DOHH2 (cell line): ENCODE data around the gene CXCL8.

Source experiments
- H3F3A ChIP-seq: fragments of 200-600 bp; sonication (generic), shearing (Covaris generic); 2 replicates; pipeline ENCODE4 v1.6.0; 2016; ENCODE audit warnings: antibody characterized with exemption, mild to moderate bottlenecking; ENCODE audit not compliant: control insufficient read depth, insufficient read depth
- H3K27ac ChIP-seq: fragments of 200-600 bp; sonication (generic); 2 replicates; pipeline ENCODE4 v1.5.1; 2014; ENCODE audit warnings: low read depth, mild to moderate bottlenecking, low read length, moderate library complexity
- H3K27me3 ChIP-seq: fragments of 200-600 bp; sonication (generic); 2 replicates; pipeline ENCODE4 v1.6.1; 2014; ENCODE audit warnings: mild to moderate bottlenecking, low read length, mixed read lengths; ENCODE audit not compliant: control insufficient read depth
- H3K36me3 ChIP-seq: fragments of 200-600 bp; sonication (generic); 2 replicates; pipeline ENCODE4 v1.6.1; 2014; ENCODE audit warnings: mild to moderate bottlenecking, low read length, moderate library complexity, mixed read lengths; ENCODE audit not compliant: control insufficient read depth
- H3K4me1 ChIP-seq: fragments of 200-600 bp; sonication (generic); 2 replicates; pipeline ENCODE4 v1.6.1; 2014; ENCODE audit warnings: mild to moderate bottlenecking, low read length, mixed read lengths; ENCODE audit not compliant: control insufficient read depth
- H3K4me2 ChIP-seq: fragments of 200-600 bp; sonication (generic); 2 replicates; pipeline ENCODE4 v1.6.0; 2014; ENCODE audit warnings: mild to moderate bottlenecking, low read length, moderate library complexity
- H3K4me3 ChIP-seq: fragments of 200-600 bp; sonication (generic); 2 replicates; pipeline ENCODE4 v1.5.1; 2014; ENCODE audit warnings: mild to moderate bottlenecking, low read length, mixed read lengths
- H3K79me2 ChIP-seq: fragments of 200-600 bp; sonication (generic); 2 replicates; pipeline ENCODE4 v1.6.1; 2014; ENCODE audit warnings: mild to moderate bottlenecking, low read length, mixed read lengths; ENCODE audit not compliant: control insufficient read depth
- H3K9me2 ChIP-seq: fragments of 200-600 bp; sonication (generic); replicated peaks from 2 replicates; pipeline ENCODE4 v1.6.1; 2014; ENCODE audit warnings: mild to moderate bottlenecking, low read length, mixed read lengths; ENCODE audit not compliant: control insufficient read depth
- H3K9me3 ChIP-seq: fragments of 200-600 bp; sonication (generic); 2 replicates; pipeline ENCODE4 v1.6.1; 2014; ENCODE audit warnings: antibody characterized with exemption, low read length, mixed read lengths; ENCODE audit not compliant: control insufficient read depth, insufficient read depth
- H4K20me1 ChIP-seq: fragments of 200-600 bp; sonication (generic); 2 replicates; pipeline ENCODE4 v1.6.0; 2014; ENCODE audit warnings: low read depth, mild to moderate bottlenecking, antibody characterized with exemption, low read length, moderate library complexity; ENCODE audit not compliant: control insufficient read depth, insufficient read depth
- CTCF ChIP-seq: fragments of 200-600 bp; sonication (generic); IDR thresholded peaks from one replicate; pipeline ENCODE4 v1.5.1; 2014; ENCODE audit warnings: antibody characterized with exemption, mild to moderate bottlenecking, low read depth, low read length; ENCODE audit not compliant: poor library complexity, severe bottlenecking
- EZH2phosphoT487 ChIP-seq: fragments of 200-600 bp; sonication (generic); IDR thresholded peaks from 2 replicates; pipeline ENCODE4 v1.6.1; 2017; ENCODE audit warnings: borderline replicate concordance, mild to moderate bottlenecking, antibody characterized with exemption, low read length, moderate library complexity, mixed read lengths

Gene CXCL8

GRCh38 chr4:73710094-73710493 is 30.3 kb upstream of the CXCL8 start:
- Histone ChIP-seq H3K4me3 (no peak overlapping the region), H3K9me2 (no peaks in the 10 kb centered on the region), H3F3A (no peaks in the 10 kb centered on the region), H3K9me3 (no peaks in the 10 kb centered on the region), H4K20me1 (no peaks in the 10 kb centered on the region), H3K27me3 (no peaks in the 10 kb centered on the region), H3K79me2 (no peaks in the 10 kb centered on the region), H3K36me3 (no peaks in the 10 kb centered on the region), H3K4me1 (no peaks in the 10 kb centered on the region), H3K27ac (no peak overlapping the region), H3K4me2 (no peak overlapping the region)
- TF ChIP-seq EZH2phosphoT487 (no peak), CTCF (no peak)

DNA sequence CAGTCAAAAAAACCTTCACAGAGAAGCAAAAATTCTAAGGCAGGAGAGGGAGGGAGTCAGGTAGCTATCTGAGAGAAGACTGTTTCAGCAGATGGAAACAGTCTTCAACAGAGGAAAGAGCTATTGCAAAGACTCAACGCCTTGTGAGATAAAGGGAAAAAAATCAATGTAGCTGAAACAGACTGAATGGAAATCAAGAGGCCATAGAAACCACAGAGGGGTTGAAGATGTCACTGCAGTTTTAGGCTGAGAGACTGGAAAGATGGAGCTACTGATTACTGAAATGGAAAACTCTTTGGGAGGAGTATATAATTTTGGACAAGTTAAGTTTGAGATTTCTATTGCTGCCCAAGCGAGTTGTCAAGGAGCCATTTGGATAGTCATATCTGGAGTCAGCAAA is 28.4 kb upstream of the CXCL8 start:
- H3K4me2 ChIP-seq, result no peak overlapping the region
- H3K27me3 ChIP-seq, result no peaks in the 10 kb centered on the region
- H3K36me3 ChIP-seq, result no peaks in the 10 kb centered on the region
- H3F3A ChIP-seq, result no peaks in the 10 kb centered on the region
- H3K27ac ChIP-seq, result no peak overlapping the region
- H3K9me2 ChIP-seq, result no peaks in the 10 kb centered on the region
- H3K9me3 ChIP-seq, result no peaks in the 10 kb centered on the region
- H3K4me3 ChIP-seq, result no peak overlapping the region
- no peaks in the 10 kb centered on the region for H4K20me1 ChIP-seq
- no peak for TF ChIP-seq EZH2phosphoT487
- no peak for TF ChIP-seq CTCF
- H3K4me1 ChIP-seq, result no peaks in the 10 kb centered on the region
- H3K79me2 ChIP-seq, result no peaks in the 10 kb centered on the region

GRCh38 chr4:73713650-73714049 is 26.7 kb upstream of the CXCL8 start:
- Histone ChIP-seq H3K4me2 (no peak overlapping the region), H3K4me3 (no peak overlapping the region), H3K27me3 (no peaks in the 10 kb centered on the region), H3K4me1 (peaks cover 4% of the 10 kb centered on the region; the same call in 1 of the 2 replicates), H4K20me1 (no peaks in the 10 kb centered on the region), H3K79me2 (no peaks in the 10 kb centered on the region), H3F3A (no peaks in the 10 kb centered on the region), H3K27ac (no peak overlapping the region), H3K36me3 (no peaks in the 10 kb centered on the region), H3K9me3 (no peaks in the 10 kb centered on the region), H3K9me2 (no peaks in the 10 kb centered on the region)
- no peak for TF ChIP-seq EZH2phosphoT487
- TF ChIP-seq CTCF, result no peak

GRCh38 chr4:73714647-73715046 is 25.7 kb upstream of the CXCL8 start:
- H3F3A ChIP-seq, result no peaks in the 10 kb centered on the region
- no peaks in the 10 kb centered on the region for H3K9me2 ChIP-seq
- H3K27me3 ChIP-seq, result no peaks in the 10 kb centered on the region
- TF ChIP-seq EZH2phosphoT487, result no peak
- no peak for TF ChIP-seq CTCF
- no peak overlapping the region for H3K4me3 ChIP-seq
- peaks cover 5% of the 10 kb centered on the region; the same call in 1 of the 2 replicates for H3K4me1 ChIP-seq
- H4K20me1 ChIP-seq, result no peaks in the 10 kb centered on the region
- no peak overlapping the region for H3K4me2 ChIP-seq
- no peaks in the 10 kb centered on the region for H3K9me3 ChIP-seq
- no peak overlapping the region for H3K27ac ChIP-seq
- H3K36me3 ChIP-seq, result no peaks in the 10 kb centered on the region
- no peaks in the 10 kb centered on the region for H3K79me2 ChIP-seq
